Neural progenitor cell (in vitro differentiated cells): ENCODE data around the gene KIFBP.

Source experiments
- CTCF ChIP-seq: fragments of 200-600 bp; sonication (generic); IDR thresholded peaks from 2 replicates; pipeline ENCODE4 v1.5.1; 2017; ENCODE audit warnings: antibody characterized with exemption, mild to moderate bottlenecking
- EZH2 ChIP-seq: fragments of 200-600 bp; sonication (generic); IDR thresholded peaks from 2 replicates; pipeline ENCODE4 v1.6.1; 2017; ENCODE audit warnings: antibody characterized with exemption, mild to moderate bottlenecking, moderate library complexity

GRCh38 chr10:69044546-69044945 is 55.9 kb downstream of the KIFBP start:
- TF ChIP-seq EZH2 (no peak), CTCF (no peak)
